ENCODE data around the gene NIPAL1. TPM values are rescaled to one million over a fixed set of nuclear protein-coding genes. Genes with fewer than 3 reads are reported as not detected.

Gene NIPAL1
- total RNA-seq, 6 donors from 2014 or later: under 0.01 to 8.9 (median 2.9) TPM

- TF ChIP-seq POLR2AphosphoS5 (IDR thresholded peaks at IDR 0.05): no peak
- TF ChIP-seq CTCF (IDR thresholded peaks at IDR 0.05): no peak
- TF ChIP-seq EP300 (IDR thresholded peaks at IDR 0.05): no peak
- no peak for TF ChIP-seq POLR2A (IDR thresholded peaks at IDR 0.05)
- DNase-seq (no peak), ATAC-seq (ENCODE audit: low FRiP score in 2 of 2) (no peak)
- Histone ChIP-seq H3K36me3 (no peaks in the 10 kb centered on the region), H3K4me1 (no peaks in the 10 kb centered on the region), H3K4me3 (no peak overlapping the region), H3K27ac (no peak overlapping the region), H3K27me3 (no peaks in the 10 kb centered on the region), H3K9me3 (no peaks in the 10 kb centered on the region)
- WGBS, 2 donors: 59 to 61% methylated on average over 3 of the region's 3 CpGs
These were observed 57.1 kb downstream of the NIPAL1 start for GRCh38 chr4:48073567-48074103.

GRCh38 chr4:48074657-48075056, 58.1 kb downstream of the NIPAL1 start:
- WGBS, 2 donors: 83 to 97% methylated on average over 1 of the region's 1 CpG
- H3K27ac ChIP-seq: no peak overlapping the region
- no peak for ATAC-seq (ENCODE audit: low FRiP score in 2 of 2)

GRCh38 chr4:48078425-48078824, 61.9 kb downstream of the NIPAL1 start:
- 88 to 96% methylated on average over 2 of the region's 2 CpGs for WGBS, 2 donors
- ATAC-seq (ENCODE audit: low FRiP score in 2 of 2): no peak
- Histone ChIP-seq H3K4me1 (peaks cover 0 to 5% (median 2%) of the 10 kb centered on the region in 4 donors), H3K27ac (no peak overlapping the region), H3K27me3 (no peaks in the 10 kb centered on the region), H3K36me3 (no peaks in the 10 kb centered on the region), H3K9me3 (no peaks in the 10 kb centered on the region), H3K4me3 (no peak overlapping the region)
- DNase-seq: no peak
- TF ChIP-seq EP300 (IDR thresholded peaks at IDR 0.05) (no peak), POLR2A (IDR thresholded peaks at IDR 0.05) (no peak), CTCF (IDR thresholded peaks at IDR 0.05) (no peak), POLR2AphosphoS5 (IDR thresholded peaks at IDR 0.05) (no peak)

More at GRCh38 chr4:48074657-48075056, 58.1 kb downstream of the NIPAL1 start:
- H3K4me3 ChIP-seq: no peak overlapping the region
- H3K36me3 ChIP-seq: no peaks in the 10 kb centered on the region
- TF ChIP-seq POLR2AphosphoS5 (IDR thresholded peaks at IDR 0.05) (no peak), POLR2A (IDR thresholded peaks at IDR 0.05) (no peak), EP300 (IDR thresholded peaks at IDR 0.05) (no peak), CTCF (IDR thresholded peaks at IDR 0.05) (no peak)
- H3K27me3 ChIP-seq: no peaks in the 10 kb centered on the region
- no peak for DNase-seq
- H3K4me1 ChIP-seq: peaks cover 0 to under 1% (median 0%) of the 10 kb centered on the region in 4 donors
- H3K9me3 ChIP-seq: no peaks in the 10 kb centered on the region

- H3K9me3 ChIP-seq: no peaks in the 10 kb centered on the region
- H3K36me3 ChIP-seq: no peaks in the 10 kb centered on the region
- TF ChIP-seq POLR2AphosphoS5 (IDR thresholded peaks at IDR 0.05): no peak
- TF ChIP-seq CTCF (IDR thresholded peaks at IDR 0.05): no peak
- TF ChIP-seq EP300 (IDR thresholded peaks at IDR 0.05): no peak
- TF ChIP-seq POLR2A (IDR thresholded peaks at IDR 0.05): no peak
- H3K27me3 ChIP-seq: no peaks in the 10 kb centered on the region
- 72 to 83% methylated on average over 5 of the region's 5 CpGs for WGBS, 2 donors
- no peak overlapping the region for H3K27ac ChIP-seq
- H3K4me3 ChIP-seq: no peak overlapping the region
- DNase-seq: no peak
- no peak for ATAC-seq (ENCODE audit: low FRiP score in 2 of 2)
- peaks cover 0 to 5% (median 2%) of the 10 kb centered on the region in 4 donors for H3K4me1 ChIP-seq
These were observed 62.5 kb downstream of the NIPAL1 start for GRCh38 chr4:48078862-48079655.
